ENCODE data around the gene SMTNL2. TPM values are rescaled to one million over a fixed set of nuclear protein-coding genes. Genes with fewer than 3 reads are reported as not detected.
"Not testable (repeated sequence)": the region's sequence is repeated elsewhere in the genome, so short reads cannot be mapped to it uniquely, and the experiment has no call there.

Gene SMTNL2
- total RNA-seq, 1 experiment from 2014 or later = 2.7 TPM

- TF ChIP-seq ZNF532 (CRISPR knock-in tag; IDR thresholded peaks at IDR 0.05; ENCODE audit: borderline replicate concordance) (no peak), ZNF317 (CRISPR knock-in tag; IDR thresholded peaks at IDR 0.05; ENCODE audit: borderline replicate concordance, low read depth) (no peak)
Measured at GRCh38 chr17:4622375-4622774, 38.0 kb downstream of the SMTNL2 start (continued).

GRCh38 chr17:4623249-4623648 lies 38.9 kb downstream of the SMTNL2 start:
- Mint-ChIP-seq H3K9me3 (no peaks in the 10 kb centered on the region), H3K27ac (no peak overlapping the region), H3K27me3 (ENCODE audit: low read depth) (no peaks in the 10 kb centered on the region), H3K36me3 (no peaks in the 10 kb centered on the region), H3K4me1 (peaks cover 8% of the 10 kb centered on the region), H3K4me3 (no peak overlapping the region)
- ChIA-PET POLR2A (no interaction called here), CTCF (interaction anchor here (0.7 to 4.3 kb wide), 3 partner anchors 25 to 207 kb away, joined by 3 to 30 read pairs (median 4); no protein-coding TSS in a partner anchor)
- ATAC-seq = no peak
- DNase-seq (ENCODE audit: low spot score) = no peak
- TF ChIP-seq HMGA2 (CRISPR knock-in tag; IDR thresholded peaks at IDR 0.05) = no peak

DNA sequence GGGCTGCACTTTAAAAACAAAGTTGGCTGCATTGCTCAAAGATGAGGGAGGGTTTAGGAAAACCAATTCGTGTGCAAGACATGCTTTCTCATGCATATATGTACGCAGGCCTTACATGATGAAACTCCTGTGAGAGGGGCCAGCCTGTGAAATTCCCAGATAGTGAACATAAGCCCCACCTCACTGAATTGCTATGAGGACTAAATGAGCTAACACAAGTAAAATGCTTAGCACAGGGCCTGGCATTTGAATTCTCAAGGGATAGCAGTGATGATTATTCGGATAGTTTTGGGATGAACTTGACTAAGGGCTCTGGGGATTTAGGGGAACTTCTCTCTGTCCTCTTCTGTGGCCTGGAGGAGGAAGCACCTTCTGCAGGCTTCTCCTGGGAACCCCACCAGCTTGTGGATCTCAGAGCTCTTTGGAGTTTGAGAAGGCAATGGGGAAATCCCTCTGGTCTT lies 40.2 kb downstream of the SMTNL2 start:
- H3K36me3 Mint-ChIP-seq; H3K9me3 Mint-ChIP-seq; H3K4me3 Mint-ChIP-seq; ATAC-seq; H3K27ac Mint-ChIP-seq; H3K4me1 Mint-ChIP-seq; POLR2A ChIA-PET; DNase-seq (ENCODE audit: low spot score); H3K27me3 Mint-ChIP-seq (ENCODE audit: low read depth): not testable (repeated sequence)
- CTCF ChIA-PET = interaction anchor here (0.8 to 4.3 kb wide), 13 partner anchors 9 to 425 kb away, joined by 3 to 86 read pairs (median 5); partner anchors contain the start of genes MYBBP1A and SMTNL2

DNA sequence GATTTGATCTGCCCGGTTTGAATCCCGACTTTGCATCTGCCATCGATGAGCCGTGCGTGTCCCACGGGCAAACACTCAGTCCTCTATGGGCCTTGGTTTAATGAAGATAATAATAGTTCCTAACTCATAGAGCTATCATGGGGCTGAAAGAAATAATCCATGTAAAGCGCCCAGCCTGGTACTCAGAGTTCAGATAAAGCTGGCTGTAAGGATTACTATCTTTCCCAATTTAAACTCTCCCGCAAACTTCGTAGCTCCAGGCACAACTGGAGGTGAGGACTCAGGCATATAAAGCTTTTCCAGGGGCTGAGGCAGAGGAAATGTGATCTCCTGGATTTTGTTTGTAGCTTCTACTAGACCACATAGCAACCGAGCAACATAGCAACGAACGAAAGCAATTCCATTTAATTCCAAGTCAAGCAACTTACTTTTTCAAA lies 40.9 kb downstream of the SMTNL2 start:
- ChIA-PET POLR2A (interaction anchor here (1.4 kb wide), 1 partner anchor 30 kb away, joined by 3 read pairs; no protein-coding TSS in a partner anchor), CTCF (interaction anchor here (0.8 to 4.3 kb wide), 20 partner anchors 9 to 425 kb away, joined by 3 to 86 read pairs (median 5); partner anchors contain the start of genes CHRNE, MYBBP1A and SMTNL2)
- ATAC-seq = peak; percentile 38; the same call in 1 of the 2 replicates
- H3K27ac Mint-ChIP-seq = no peak overlapping the region
- no peaks in the 10 kb centered on the region for H3K36me3 Mint-ChIP-seq
- peaks cover 8% of the 10 kb centered on the region for H3K4me1 Mint-ChIP-seq
- H3K9me3 Mint-ChIP-seq = no peaks in the 10 kb centered on the region
- TF ChIP-seq KAT7 (CRISPR knock-in tag; IDR thresholded peaks at IDR 0.05; ENCODE audit: borderline replicate concordance) (no peak), NFYB (CRISPR knock-in tag; conservative IDR thresholded peaks at IDR 0.05; ENCODE audit: low read depth) (no peak), ZNF396 (CRISPR knock-in tag; IDR thresholded peaks at IDR 0.05; ENCODE audit: borderline replicate concordance) (no peak)
- TF ChIP-seq, protein P1, sequence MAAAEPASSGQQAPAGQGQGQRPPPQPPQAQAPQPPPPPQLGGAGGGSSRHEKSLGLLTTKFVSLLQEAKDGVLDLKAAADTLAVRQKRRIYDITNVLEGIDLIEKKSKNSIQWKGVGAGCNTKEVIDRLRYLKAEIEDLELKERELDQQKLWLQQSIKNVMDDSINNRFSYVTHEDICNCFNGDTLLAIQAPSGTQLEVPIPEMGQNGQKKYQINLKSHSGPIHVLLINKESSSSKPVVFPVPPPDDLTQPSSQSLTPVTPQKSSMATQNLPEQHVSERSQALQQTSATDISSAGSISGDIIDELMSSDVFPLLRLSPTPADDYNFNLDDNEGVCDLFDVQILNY (CRISPR knock-in tag; IDR thresholded peaks at IDR 0.05) = no peak
- H3K27me3 Mint-ChIP-seq (ENCODE audit: low read depth) = no peaks in the 10 kb centered on the region
- DNase-seq (ENCODE audit: low spot score) = no peak
- H3K4me3 Mint-ChIP-seq = no peak overlapping the region

- ATAC-seq = no peak
- no peak overlapping the region for H3K4me3 Mint-ChIP-seq
- no peak overlapping the region for H3K27ac Mint-ChIP-seq
- TF ChIP-seq GABPB1 (CRISPR knock-in tag; IDR thresholded peaks at IDR 0.05) (no peak), ZNF317 (CRISPR knock-in tag; IDR thresholded peaks at IDR 0.05; ENCODE audit: borderline replicate concordance, low read depth) (no peak), SMAD4 (CRISPR knock-in tag; IDR thresholded peaks at IDR 0.05) (no peak), ZNF232 (CRISPR knock-in tag; IDR thresholded peaks at IDR 0.05) (no peak), ATF1 (CRISPR knock-in tag; IDR thresholded peaks at IDR 0.05) (no peak)
- TF ChIP-seq, protein P2, sequence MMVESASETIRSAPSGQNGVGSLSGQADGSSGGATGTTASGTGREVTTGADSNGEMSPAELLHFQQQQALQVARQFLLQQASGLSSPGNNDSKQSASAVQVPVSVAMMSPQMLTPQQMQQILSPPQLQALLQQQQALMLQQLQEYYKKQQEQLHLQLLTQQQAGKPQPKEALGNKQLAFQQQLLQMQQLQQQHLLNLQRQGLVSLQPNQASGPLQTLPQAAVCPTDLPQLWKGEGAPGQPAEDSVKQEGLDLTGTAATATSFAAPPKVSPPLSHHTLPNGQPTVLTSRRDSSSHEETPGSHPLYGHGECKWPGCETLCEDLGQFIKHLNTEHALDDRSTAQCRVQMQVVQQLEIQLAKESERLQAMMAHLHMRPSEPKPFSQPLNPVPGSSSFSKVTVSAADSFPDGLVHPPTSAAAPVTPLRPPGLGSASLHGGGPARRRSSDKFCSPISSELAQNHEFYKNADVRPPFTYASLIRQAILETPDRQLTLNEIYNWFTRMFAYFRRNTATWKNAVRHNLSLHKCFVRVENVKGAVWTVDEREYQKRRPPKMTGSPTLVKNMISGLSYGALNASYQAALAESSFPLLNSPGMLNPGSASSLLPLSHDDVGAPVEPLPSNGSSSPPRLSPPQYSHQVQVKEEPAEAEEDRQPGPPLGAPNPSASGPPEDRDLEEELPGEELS (CRISPR knock-in tag; IDR thresholded peaks at IDR 0.05) = no peak
- TF ChIP-seq, protein P3, sequence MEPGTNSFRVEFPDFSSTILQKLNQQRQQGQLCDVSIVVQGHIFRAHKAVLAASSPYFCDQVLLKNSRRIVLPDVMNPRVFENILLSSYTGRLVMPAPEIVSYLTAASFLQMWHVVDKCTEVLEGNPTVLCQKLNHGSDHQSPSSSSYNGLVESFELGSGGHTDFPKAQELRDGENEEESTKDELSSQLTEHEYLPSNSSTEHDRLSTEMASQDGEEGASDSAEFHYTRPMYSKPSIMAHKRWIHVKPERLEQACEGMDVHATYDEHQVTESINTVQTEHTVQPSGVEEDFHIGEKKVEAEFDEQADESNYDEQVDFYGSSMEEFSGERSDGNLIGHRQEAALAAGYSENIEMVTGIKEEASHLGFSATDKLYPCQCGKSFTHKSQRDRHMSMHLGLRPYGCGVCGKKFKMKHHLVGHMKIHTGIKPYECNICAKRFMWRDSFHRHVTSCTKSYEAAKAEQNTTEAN (CRISPR knock-in tag; IDR thresholded peaks at IDR 0.05) = no peak
- TF ChIP-seq, protein P4, sequence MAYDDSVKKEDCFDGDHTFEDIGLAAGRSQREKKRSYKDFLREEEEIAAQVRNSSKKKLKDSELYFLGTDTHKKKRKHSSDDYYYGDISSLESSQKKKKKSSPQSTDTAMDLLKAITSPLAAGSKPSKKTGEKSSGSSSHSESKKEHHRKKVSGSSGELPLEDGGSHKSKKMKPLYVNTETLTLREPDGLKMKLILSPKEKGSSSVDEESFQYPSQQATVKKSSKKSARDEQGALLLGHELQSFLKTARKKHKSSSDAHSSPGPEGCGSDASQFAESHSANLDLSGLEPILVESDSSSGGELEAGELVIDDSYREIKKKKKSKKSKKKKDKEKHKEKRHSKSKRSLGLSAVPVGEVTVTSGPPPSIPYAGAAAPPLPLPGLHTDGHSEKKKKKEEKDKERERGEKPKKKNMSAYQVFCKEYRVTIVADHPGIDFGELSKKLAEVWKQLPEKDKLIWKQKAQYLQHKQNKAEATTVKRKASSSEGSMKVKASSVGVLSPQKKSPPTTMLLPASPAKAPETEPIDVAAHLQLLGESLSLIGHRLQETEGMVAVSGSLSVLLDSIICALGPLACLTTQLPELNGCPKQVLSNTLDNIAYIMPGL (CRISPR knock-in tag; IDR thresholded peaks at IDR 0.05) = no peak
- H3K9me3 Mint-ChIP-seq = no peaks in the 10 kb centered on the region
- DNase-seq (ENCODE audit: low spot score) = no peak
- no peaks in the 10 kb centered on the region for H3K36me3 Mint-ChIP-seq
- ChIA-PET POLR2A (no interaction called here), CTCF (interaction anchor here (0.6 to 4.3 kb wide), 16 partner anchors 10 to 282 kb away, joined by 3 to 86 read pairs (median 4); partner anchors contain the start of genes ALOX15, MYBBP1A and SMTNL2)
- H3K27me3 Mint-ChIP-seq (ENCODE audit: low read depth) = no peaks in the 10 kb centered on the region
- peaks cover 10% of the 10 kb centered on the region for H3K4me1 Mint-ChIP-seq
Measured at GRCh38 chr17:4626734-4627256, 42.5 kb downstream of the SMTNL2 start.

Data from WTC11 (cell line).